Body of pancreas (tissue), 4 donors: ENCODE measurements around the gene PDCD2. TPM values are rescaled to one million over a fixed set of nuclear protein-coding genes. Genes with fewer than 3 reads are reported as not detected.

ENCODE experiments used
- ATAC-seq: fragments of 150-250 bp; one replicate; pipeline ENCODE4 v1.9.1; 2016
- DNase-seq, 4 donors: peaks; one replicate each; pipeline ENCODE4 v3.0.0-alpha.2; 2019
- H3K27ac ChIP-seq, 4 donors: fragments of 200-600 bp; sonication (generic); 1 replicate in 3 of 4; 2 replicates in 1 of 4; pipeline versions ENCODE4 v1.5.1 to v1.6.1; 2016 to 2019; ENCODE audit warnings: mild to moderate bottlenecking in 1 of 4, mixed read lengths in 1 of 4, moderate library complexity in 1 of 4
- H3K27me3 ChIP-seq, 2 donors: fragments of 200-600 bp; sonication (generic); one replicate each; pipeline ENCODE4 v1.6.0; 2016; ENCODE audit warnings: mild to moderate bottlenecking in 1 of 2
- H3K36me3 ChIP-seq, 2 donors: fragments of 200-600 bp; sonication (generic); replicated peaks in 1 of 2; 2 replicates each; pipeline ENCODE4 v1.5.1; 2016; ENCODE audit warnings: low read depth in 2 of 2; ENCODE audit not compliant: insufficient read depth in 1 of 2
- H3K4me1 ChIP-seq: fragments of 200-600 bp; sonication (generic); one replicate; pipeline ENCODE4 v1.6.0; 2016
- H3K4me3 ChIP-seq, 2 donors: fragments of 200-600 bp; sonication (generic); 1 replicate in 1 of 2; 2 replicates in 1 of 2; pipeline ENCODE4 v1.5.1; 2016 to 2019
- H3K9me3 ChIP-seq, 3 donors: fragments of 200-600 bp; sonication (generic); 1 replicate in 2 of 3; 2 replicates in 1 of 3; pipeline ENCODE4 v1.5.1; 2016
- CTCF ChIP-seq, 7 experiments: fragments of 450-650 bp in 4 of 7; fragments of 200-600 bp in 3 of 7; sonication (generic) in 3 of 7; IDR thresholded peaks; one replicate each; pipeline ENCODE4 v1.5.1; 2016 to 2019; ENCODE audit warnings: antibody characterized with exemption in 7 of 7
- POLR2A ChIP-seq, 3 donors: fragments of 450-650 bp; IDR thresholded peaks; one replicate each; pipeline ENCODE4 v1.6.1; 2016; ENCODE audit warnings: antibody characterized with exemption in 3 of 3, mild to moderate bottlenecking in 2 of 3
- WGBS, 2 donors: methylation state at CpG; one replicate each; pipeline ENCODE4 v1.1.5; 2017; 5-methylcytosine and 5-hydroxymethylcytosine counted together
- intact Hi-C: fragments of 100-400 bp; cut with DNase I; formaldehyde crosslinking; loops from one replicate; pipeline ENCODE4 v1.15.1; 2023
- total RNA-seq, 2 donors: library from RNA; depleted of rRNA; stranded (reverse); fragments of >200 nt; gene quantifications; one replicate each; pipeline ENCODE4 v1.1.0, GENCODE V29; 2016

PDCD2 gene
- total RNA-seq, 2 donors from 2014 or later = 41.5 to 65.6 TPM

GRCh38 chr6:170596426-170596825 lies 12.0 kb upstream of the PDCD2 start:
- DNase-seq (no peak), ATAC-seq (no peak)
- intact Hi-C loops = no loop called here
- H3K27ac ChIP-seq = no peak overlapping the region
- no peaks in the 10 kb centered on the region for H3K27me3 ChIP-seq
- no peaks in the 10 kb centered on the region for H3K36me3 ChIP-seq
- H3K4me1 ChIP-seq = no peaks in the 10 kb centered on the region
- no peak overlapping the region for H3K4me3 ChIP-seq
- H3K9me3 ChIP-seq = peaks cover 0 to 4% (median 0%) of the 10 kb centered on the region in 3 donors
- no peak for TF ChIP-seq CTCF (IDR thresholded peaks at IDR 0.05)
- no peak for TF ChIP-seq POLR2A (IDR thresholded peaks at IDR 0.05)

- ATAC-seq (no peak), DNase-seq (no peak)
- peaks cover 0 to 4% (median 0%) of the 10 kb centered on the region in 3 donors for H3K9me3 ChIP-seq
- whole genome bisulfite sequencing, 2 donors = 47 to 67% methylated on average over 1 of the region's 1 CpG
- intact Hi-C loops = no loop called here
- no peaks in the 10 kb centered on the region for H3K36me3 ChIP-seq
- no peak for TF ChIP-seq POLR2A (IDR thresholded peaks at IDR 0.05)
- TF ChIP-seq CTCF (IDR thresholded peaks at IDR 0.05) = no peak
- H3K4me3 ChIP-seq = no peak overlapping the region
- no peaks in the 10 kb centered on the region for H3K4me1 ChIP-seq
- H3K27ac ChIP-seq = no peak overlapping the region
- H3K27me3 ChIP-seq = no peaks in the 10 kb centered on the region
These were observed 6.3 kb upstream of the PDCD2 start for GRCh38 chr6:170590725-170591124.

GRCh38 chr6:170584954-170585498 lies 589 bp upstream of the PDCD2 start:
- DNase-seq (peak in 2 of 4 donors; percentile 5 to 18), ATAC-seq (peak; percentile 19)
- TF ChIP-seq POLR2A (IDR thresholded peaks at IDR 0.05) = peak in 1 of 3 donors; percentile 34
- peak in 1 of 7 experiments; percentile 4 for TF ChIP-seq CTCF (IDR thresholded peaks at IDR 0.05)
- Histone ChIP-seq H3K4me3 (peak overlapping the region; percentile 17 to 99), H3K27ac (peak overlapping the region; percentile 55 to 93 (median 72)), H3K27me3 (no peaks in the 10 kb centered on the region), H3K9me3 (no peaks in the 10 kb centered on the region), H3K36me3 (peaks cover 0 to 2% of the 10 kb centered on the region in 2 donors), H3K4me1 (peaks cover 19% of the 10 kb centered on the region)
- WGBS, 2 donors = 0 to 3% methylated on average over 6 of the region's 6 CpGs
- intact Hi-C loops = no loop called here

GRCh38 chr6:170583756-170584180 lies 669 bp downstream of the PDCD2 start:
- no peaks in the 10 kb centered on the region for H3K27me3 ChIP-seq
- DNase-seq (no peak), ATAC-seq (no peak)
- peaks cover 19% of the 10 kb centered on the region for H3K4me1 ChIP-seq
- peak overlapping the region; percentile 55 to 99 for H3K4me3 ChIP-seq
- WGBS, 2 donors = 1% methylated on average over 12 of the region's 12 CpGs
- H3K36me3 ChIP-seq = peaks cover 0 to 2% of the 10 kb centered on the region in 2 donors
- peak overlapping the region; percentile 55 to 93 (median 72) for H3K27ac ChIP-seq
- intact Hi-C loops = no loop called here
- TF ChIP-seq CTCF (IDR thresholded peaks at IDR 0.05) (peak in 1 of 7 experiments; percentile 3), POLR2A (IDR thresholded peaks at IDR 0.05) (no peak)
- H3K9me3 ChIP-seq = no peaks in the 10 kb centered on the region

GRCh38 chr6:170578909-170579308 lies 5.5 kb downstream of the PDCD2 start:
- DNase-seq = no peak
- no peak for TF ChIP-seq POLR2A (IDR thresholded peaks at IDR 0.05)
- no peak for TF ChIP-seq CTCF (IDR thresholded peaks at IDR 0.05)
- Histone ChIP-seq H3K9me3 (no peaks in the 10 kb centered on the region), H3K4me1 (peaks cover 11% of the 10 kb centered on the region), H3K36me3 (peaks cover 0 to 11% of the 10 kb centered on the region in 2 donors), H3K4me3 (no peak overlapping the region), H3K27ac (no peak overlapping the region), H3K27me3 (no peaks in the 10 kb centered on the region)
- intact Hi-C loops = no loop called here
- no peak for ATAC-seq
